GM19035 (cell line): ENCODE data around the gene ABCA8.
"Not testable (repeated sequence)": the region's sequence is repeated elsewhere in the genome, so short reads cannot be mapped to it uniquely, and the experiment has no call there.

Source experiments
- ATAC-seq: cut with Tn5 transposase; IDR thresholded peaks from one replicate; pipeline ENCODE4 v1.9.1; 2021; ENCODE audit not compliant: unreplicated experiment

ABCA8 gene

GRCh38 chr17:68955181-68955841, at the start of gene ABCA8:
TSS of gene ABCA8 (minus strand) at chr17:68955392. CDS start at chr17:68942034, 13,358 bp downstream.
- ATAC-seq, result no peak

GRCh38 chr17:69004759-69005158, 49.6 kb upstream of the ABCA8 start:
- ATAC-seq, result not testable (repeated sequence)

GRCh38 chr17:68999743-69000142, 44.6 kb upstream of the ABCA8 start:
- not testable (repeated sequence) for ATAC-seq

GRCh38 chr17:68993112-68993511, 37.9 kb upstream of the ABCA8 start:
- ATAC-seq, result no peak

- ATAC-seq, result no peak
Observed at GRCh38 chr17:68987966-68988365, 32.8 kb upstream of the ABCA8 start.

GRCh38 chr17:68981288-68981687, 26.1 kb upstream of the ABCA8 start:
- ATAC-seq, result no peak

- ATAC-seq, result no peak
Observed at GRCh38 chr17:68973098-68973846, 18.1 kb upstream of the ABCA8 start.

- no peak for ATAC-seq
Observed at GRCh38 chr17:68972119-68972704, 17.0 kb upstream of the ABCA8 start.

- ATAC-seq, result no peak
Observed at GRCh38 chr17:68969101-68969500, 13.9 kb upstream of the ABCA8 start.

- no peak for ATAC-seq
Observed at GRCh38 chr17:68963958-68964357, 8.8 kb upstream of the ABCA8 start.

GRCh38 chr17:68961214-68961882, 6.2 kb upstream of the ABCA8 start:
- no peak for ATAC-seq

GRCh38 chr17:68959117-68959516, 3.9 kb upstream of the ABCA8 start:
- not testable (repeated sequence) for ATAC-seq

- ATAC-seq, result no peak
Observed at GRCh38 chr17:68957944-68958343, 2.8 kb upstream of the ABCA8 start.

- ATAC-seq, result no peak
Observed at GRCh38 chr17:68954146-68954896, 871 bp downstream of the ABCA8 start.

- no peak for ATAC-seq
Observed at GRCh38 chr17:68953340-68953997, 1.7 kb downstream of the ABCA8 start.

GRCh38 chr17:68950725-68951124, 4.5 kb downstream of the ABCA8 start:
- no peak for ATAC-seq

GRCh38 chr17:68947868-68948267, 7.3 kb downstream of the ABCA8 start:
- ATAC-seq, result not testable (repeated sequence)

- no peak for ATAC-seq
Observed at GRCh38 chr17:68944435-68945035, 10.7 kb downstream of the ABCA8 start.

- not testable (repeated sequence) for ATAC-seq
Observed at GRCh38 chr17:68943812-68944182, 11.4 kb downstream of the ABCA8 start.
